CD4-positive, alpha-beta T cell treated with Interleukin-17A for 4 hours (primary cell): ENCODE measurements around the gene HMCN1.

Experiments used
- DNase-seq: peaks from one replicate; pipeline ENCODE4 v3.0.0-alpha.2; 2020; ENCODE audit warnings: mixed read lengths

HMCN1 gene

DNA sequence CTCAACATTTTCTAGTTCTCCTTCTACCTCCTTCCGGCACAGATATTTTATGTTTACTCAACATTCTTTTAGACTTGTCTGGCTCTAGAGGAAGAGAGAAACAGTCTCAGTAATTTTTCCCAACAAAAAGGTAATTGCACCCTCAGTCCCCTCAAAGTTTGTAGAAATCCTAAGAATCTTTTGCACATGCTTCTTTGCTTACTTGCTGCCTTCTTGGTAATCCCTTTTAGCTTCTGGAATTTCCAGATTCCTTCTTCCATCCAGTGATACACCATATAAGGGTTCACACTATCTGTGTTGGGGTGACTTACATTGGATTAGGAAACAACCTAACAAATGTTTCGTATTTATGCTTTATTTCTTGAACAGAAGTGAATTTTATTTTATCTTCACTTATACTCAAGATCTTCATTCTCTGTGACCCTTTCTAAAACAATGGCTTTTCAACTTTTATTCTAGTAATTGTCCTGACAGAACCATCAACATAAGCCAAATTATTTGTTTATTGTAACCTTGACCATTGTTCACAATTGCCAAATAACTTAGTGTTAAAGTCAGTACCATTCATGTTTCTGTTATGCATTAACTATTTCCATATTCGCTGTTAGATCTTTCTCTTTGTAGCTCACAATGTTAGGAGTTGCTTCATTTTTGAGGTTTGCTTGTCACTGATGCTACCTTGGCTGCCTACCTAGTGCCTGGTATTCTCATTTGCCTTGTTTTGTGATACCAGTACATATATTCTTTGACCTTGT, 238.1 kb downstream of the HMCN1 start:
- no peak for DNase-seq

GRCh38 chr1:185973645-185974044, 239.5 kb downstream of the HMCN1 start:
- no peak for DNase-seq

GRCh38 chr1:185974367-185975170, 240.4 kb downstream of the HMCN1 start:
- DNase-seq: no peak

DNA sequence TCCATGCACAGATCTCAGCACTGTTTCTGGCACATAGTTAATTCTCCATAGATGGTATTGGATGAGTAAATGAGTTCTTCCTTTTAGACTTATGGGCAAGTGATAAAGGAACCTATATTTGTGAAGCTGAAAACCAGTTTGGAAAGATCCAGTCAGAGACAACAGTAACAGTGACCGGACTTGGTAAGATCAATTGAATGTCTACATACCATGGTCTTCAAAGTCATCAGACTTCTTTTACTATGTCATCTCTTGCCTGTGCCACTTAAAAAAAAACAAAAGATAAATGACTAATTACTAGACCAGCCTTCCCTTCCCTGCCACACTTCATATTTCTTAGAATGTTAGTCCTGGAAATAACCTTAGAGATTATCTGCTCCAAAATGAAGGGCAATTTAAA, 246.7 kb downstream of the HMCN1 start:
- no peak for DNase-seq

GRCh38 chr1:185984113-185984836, 250.1 kb downstream of the HMCN1 start:
- no peak for DNase-seq

DNA sequence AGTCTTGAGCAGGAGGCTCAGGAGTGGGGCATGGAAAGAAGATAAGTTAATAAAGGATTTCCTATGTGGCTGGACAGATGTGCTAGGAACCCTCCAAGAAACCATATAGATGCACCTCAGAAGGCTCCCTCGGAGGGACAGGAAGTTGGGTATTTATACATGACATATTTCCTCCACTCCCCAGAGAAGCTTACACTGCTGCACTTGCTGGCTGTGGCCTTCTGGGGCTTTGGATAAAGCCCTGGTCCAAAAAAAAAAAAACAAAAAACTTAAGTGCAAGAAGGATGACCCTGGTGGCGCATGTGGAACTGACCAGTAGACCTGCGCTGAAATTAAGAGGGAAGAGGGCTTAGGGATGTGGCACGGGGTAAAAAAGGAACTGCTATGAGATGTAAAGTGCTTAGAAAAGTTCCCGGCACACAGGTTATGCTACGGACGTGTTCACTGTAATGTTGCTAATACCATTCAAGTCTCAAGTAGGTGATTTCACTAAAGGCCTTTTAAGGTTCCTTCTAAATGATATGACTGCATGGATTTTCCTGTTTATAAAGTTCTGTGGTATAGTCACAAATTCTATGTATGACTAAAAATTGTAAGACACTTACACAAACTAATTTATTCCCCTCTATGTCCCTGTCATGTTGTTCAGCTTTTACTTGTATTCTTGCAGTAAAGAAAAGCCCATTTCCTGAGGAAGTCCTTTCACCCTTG, 253.6 kb downstream of the HMCN1 start:
- no peak for DNase-seq

DNA sequence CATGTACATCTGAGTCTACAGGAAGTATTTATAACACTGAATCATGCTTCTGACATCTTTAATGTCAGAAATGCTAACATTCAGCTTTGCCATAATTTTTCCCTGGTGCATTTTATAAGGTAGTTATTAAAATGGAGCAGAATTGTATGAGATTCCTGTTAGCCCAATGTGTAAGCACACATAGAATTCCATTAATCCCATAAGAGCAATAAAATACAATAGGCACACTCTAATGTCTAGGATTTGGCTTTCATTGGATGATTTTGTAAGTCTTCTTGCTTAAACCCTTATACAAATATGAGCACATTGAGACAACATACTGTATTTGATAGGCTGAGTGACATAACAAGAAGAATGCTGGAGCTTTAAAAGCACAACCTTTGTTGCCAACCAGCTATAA, 256.4 kb downstream of the HMCN1 start:
- DNase-seq: no peak

DNA sequence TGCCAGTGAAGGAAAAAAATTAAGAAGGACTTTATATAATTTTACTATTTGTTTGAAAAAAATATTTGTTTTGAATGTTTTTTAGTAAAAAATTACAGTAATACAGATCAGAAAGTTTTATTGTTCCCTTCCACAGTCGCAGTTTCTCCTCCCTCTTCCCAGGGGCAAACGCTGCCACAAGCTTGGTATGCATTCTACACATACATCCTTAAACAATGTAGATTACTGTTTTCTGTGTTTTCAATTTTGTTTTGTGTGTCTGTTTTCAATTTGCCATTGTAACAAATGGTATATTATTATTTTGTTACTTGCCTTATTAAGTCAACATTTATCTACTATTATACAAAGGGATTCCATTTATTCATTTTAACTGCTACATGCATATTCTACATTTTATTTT, 257.1 kb downstream of the HMCN1 start:
- DNase-seq: no peak

- no peak for DNase-seq
These were observed 262.0 kb downstream of the HMCN1 start for GRCh38 chr1:185996211-185996610.

DNA sequence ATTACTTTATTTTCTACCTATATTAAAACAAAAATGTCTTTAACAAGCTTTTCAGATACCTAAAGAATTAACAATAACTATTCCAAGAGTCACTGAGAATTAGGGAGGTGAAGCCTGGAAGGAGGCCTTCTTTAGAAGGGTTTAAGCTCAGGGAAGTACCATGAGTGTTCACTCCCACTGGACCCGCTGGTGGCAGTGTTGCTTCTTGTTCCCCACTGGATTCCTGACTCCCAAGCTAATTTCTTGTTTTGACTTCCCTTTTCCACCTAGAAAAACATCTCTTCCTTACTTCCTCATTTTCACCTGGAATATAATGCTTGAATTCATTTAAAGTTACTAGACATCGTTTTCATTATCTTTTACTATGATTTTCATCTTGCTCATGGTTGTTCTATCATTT, 264.2 kb downstream of the HMCN1 start:
- DNase-seq: no peak

DNA sequence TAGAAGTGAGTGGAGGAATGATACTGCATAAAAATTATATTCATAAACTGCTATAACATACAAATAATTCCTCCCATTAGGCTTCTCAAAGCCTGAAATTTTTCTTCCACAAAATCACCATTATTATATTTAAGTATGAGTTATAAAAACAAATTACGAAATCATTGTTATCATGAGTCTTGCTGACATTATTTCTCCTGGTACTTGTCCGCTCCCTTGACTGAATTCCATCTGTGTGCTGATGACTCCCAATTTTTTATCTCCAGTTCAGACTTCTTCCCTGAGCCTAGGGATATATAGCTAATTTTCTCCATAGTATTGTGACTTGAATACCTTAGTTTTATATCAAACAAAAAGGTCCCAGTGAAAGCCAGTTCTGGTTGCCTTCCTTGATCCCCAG, 268.2 kb downstream of the HMCN1 start:
- DNase-seq: no peak

GRCh38 chr1:186009039-186009737, 275.0 kb downstream of the HMCN1 start:
- DNase-seq: no peak

- no peak for DNase-seq
These were observed 280.3 kb downstream of the HMCN1 start for GRCh38 chr1:186014370-186015037.

DNA sequence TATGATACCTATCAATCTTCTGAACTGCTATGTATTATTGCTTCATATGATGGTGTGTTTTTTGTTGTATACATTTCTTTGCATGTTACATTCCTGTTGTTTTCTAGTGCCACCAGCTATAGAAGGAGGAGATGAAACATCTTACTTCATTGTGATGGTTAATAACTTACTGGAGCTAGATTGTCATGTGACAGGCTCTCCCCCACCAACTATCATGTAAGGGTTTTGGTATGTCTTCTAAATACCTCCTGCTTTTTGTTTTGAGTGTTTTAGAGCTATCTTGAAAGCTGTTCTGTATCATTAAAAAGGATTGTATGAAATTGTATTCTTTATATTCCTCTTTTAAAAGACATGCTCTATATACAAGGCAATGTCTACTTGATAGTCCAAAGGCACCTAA, 282.7 kb downstream of the HMCN1 start:
- DNase-seq: no peak

DNA sequence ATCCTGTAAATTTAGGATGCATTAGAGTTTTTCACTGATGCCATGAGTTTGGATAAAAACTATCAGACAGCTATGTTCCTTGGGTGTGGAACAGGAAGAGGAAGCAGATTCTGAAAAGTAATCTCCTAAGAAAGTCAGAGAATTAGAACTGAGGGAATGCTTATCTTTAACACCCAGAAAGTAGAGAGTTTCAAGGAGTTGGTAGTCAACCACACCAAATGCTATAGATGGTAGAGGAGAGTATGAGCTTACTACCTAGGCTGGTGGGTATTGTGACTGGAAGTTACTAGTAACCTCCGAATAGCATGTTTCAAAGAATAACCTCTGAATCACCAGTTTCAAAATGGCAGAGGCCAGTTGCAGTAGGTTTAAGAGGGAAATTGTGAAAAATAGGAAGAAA, 288.0 kb downstream of the HMCN1 start:
- DNase-seq: no peak

DNA sequence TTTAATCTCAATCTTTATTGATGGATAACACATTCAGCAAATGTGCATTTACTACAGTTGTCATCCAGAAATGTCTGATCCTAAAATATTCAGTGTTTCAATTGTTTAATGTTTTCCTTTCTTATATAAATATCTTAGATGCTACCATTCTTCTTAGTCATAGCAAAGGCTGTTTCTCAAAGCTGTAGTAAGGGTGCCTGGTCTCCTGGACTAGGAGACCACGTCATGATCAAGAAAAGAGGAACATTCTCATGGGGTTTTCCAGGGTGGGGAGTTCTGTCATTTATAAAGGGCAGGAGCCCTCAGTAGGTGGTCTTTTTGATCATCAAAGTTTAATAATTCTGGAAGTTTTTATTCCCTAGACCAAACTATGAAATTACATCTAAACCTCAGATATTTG, 292.8 kb downstream of the HMCN1 start:
- DNase-seq: no peak

DNA sequence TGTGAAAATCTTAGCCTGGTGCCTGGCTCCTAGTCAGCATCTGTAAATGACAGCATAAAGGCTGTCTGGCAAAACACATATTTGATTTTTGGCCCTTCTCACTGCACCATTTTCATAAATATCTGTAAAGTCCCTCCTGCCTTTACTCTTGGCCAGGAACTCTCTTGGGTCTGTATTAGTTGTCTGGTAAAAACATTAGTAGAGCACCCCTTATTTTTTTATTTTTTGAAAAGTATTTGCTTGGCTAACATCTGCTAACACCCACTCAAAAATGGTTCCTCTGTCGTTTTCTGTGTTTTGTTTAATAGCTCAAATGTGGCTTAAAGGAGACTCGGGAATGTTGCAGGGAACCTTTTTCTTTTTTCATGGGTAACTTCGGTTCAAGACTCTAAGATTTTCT, 293.4 kb downstream of the HMCN1 start:
- DNase-seq: no peak

- DNase-seq: no peak
These were observed 296.3 kb downstream of the HMCN1 start for GRCh38 chr1:186030453-186030852.

- no peak for DNase-seq
These were observed 299.7 kb downstream of the HMCN1 start for GRCh38 chr1:186033847-186034271.

DNA sequence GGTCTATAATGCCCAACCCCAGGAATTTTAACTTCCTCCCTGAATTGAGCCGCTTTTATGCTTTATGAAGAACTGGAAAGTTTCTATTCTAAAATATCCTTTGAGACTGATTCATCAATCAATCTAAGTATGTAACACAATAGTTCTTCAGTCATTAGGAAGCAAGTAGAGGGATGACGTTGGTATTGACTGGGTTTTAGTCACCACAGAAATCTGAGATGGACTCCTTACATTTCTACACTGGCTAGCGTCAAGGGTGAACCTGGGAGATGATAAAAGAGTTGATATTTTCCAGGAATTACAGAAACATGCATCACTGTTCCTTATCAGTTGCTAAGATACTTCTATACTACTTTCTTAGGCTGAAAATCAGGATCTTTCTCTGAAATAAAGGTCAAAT, 308.0 kb downstream of the HMCN1 start:
- DNase-seq: no peak

GRCh38 chr1:186043296-186043695, 309.1 kb downstream of the HMCN1 start:
- no peak for DNase-seq
